HCT116 (cell line): ENCODE results near the gene ZNF2. TPM values are rescaled to one million over a fixed set of nuclear protein-coding genes. Genes with fewer than 3 reads are reported as not detected.
A peak's percentile ranks its signal among the peaks of the same experiment; 100 is the strongest.

Experiments used
- ATAC-seq: fragments of 200-7000 bp; cut with Tn5 transposase; 2 replicates; pipeline ENCODE4 v1.9.1; 2020; ENCODE audit warnings: mild to moderate bottlenecking, moderate library complexity
- BruUV-seq: library from RNA; stranded (reverse); fragments of 400-500 nt; replicated peaks from 2 replicates; lab custom pipeline; 2021; lab: Mats Ljungman, UMichigan
- CTCF ChIA-PET: fragments of 300-600 bp; sonication (Branson Sonifier 250); formaldehyde crosslinking; loops from one replicate; lab custom pipeline; 2021; ENCODE audit warnings: antibody characterized with exemption; lab: Charles Lee
- POLR2A ChIA-PET: fragments of 300-600, 350-600 bp; sonication (Branson Sonifier 250); formaldehyde crosslinking; loops from one replicate; lab custom pipeline; 2021; ENCODE audit warnings: antibody characterized with exemption; lab: Charles Lee
- RAD21 ChIA-PET, 2 experiments: fragments of 300-600 bp; sonication (Branson Sonifier 250); formaldehyde crosslinking; loops; one replicate each; lab custom pipeline; 2023; ENCODE audit warnings: low total read pairs in 2 of 2; ENCODE audit not compliant: uncharacterized antibody in 2 of 2, unreplicated experiment in 2 of 2, low non-redundant PET in 1 of 2; lab: Charles Lee
- DNase-seq: peaks from one replicate; pipeline ENCODE4 v3.0.0-alpha.2; 2010; ENCODE audit warnings: low read depth, low spot score
- H2AFZ ChIP-seq: fragments of 200-600 bp; shearing (Covaris generic), sonication (generic); 2 replicates; pipeline ENCODE4 v1.6.1; 2017; ENCODE audit warnings: low read depth, mixed run types, mixed read lengths, antibody characterized with exemption, low read length; ENCODE audit not compliant: poor library complexity, severe bottlenecking
- H3K27ac ChIP-seq: 2 replicates; pipeline ENCODE4 v1.5.1; 2012; ENCODE audit warnings: low read depth, low read length
- H3K27me3 ChIP-seq: fragments of 200-600 bp; sonication (generic); 2 replicates; pipeline ENCODE4 v1.6.1; 2016; ENCODE audit warnings: mixed run types, low read length, mixed read lengths; ENCODE audit not compliant: insufficient read depth
- H3K36me3 ChIP-seq, 2 experiments: fragments of 200-500 bp in 1 of 2; fragments of 200-600 bp in 1 of 2; sonication (Bioruptor generic) in 1 of 2; sonication (generic) in 1 of 2; 2 replicates each; pipeline versions ENCODE4 v1.5.1 to v1.6.1; 2014 to 2016; ENCODE audit warnings: low read length in 2 of 2, inconsistent platforms in 1 of 2, mixed read lengths in 1 of 2, mixed run types in 1 of 2; ENCODE audit not compliant: insufficient read depth in 2 of 2, control insufficient read depth in 1 of 2
- H3K4me1 ChIP-seq, 2 experiments: fragments of 200-600 bp in 1 of 2; sonication (generic) in 1 of 2; 2 replicates each; pipeline versions ENCODE4 v1.5.1 to v1.6.1; 2012 to 2017; ENCODE audit warnings: low read length in 2 of 2, inconsistent platforms in 1 of 2, mild to moderate bottlenecking in 1 of 2, mixed read lengths in 1 of 2, mixed run types in 1 of 2, moderate library complexity in 1 of 2; ENCODE audit not compliant: insufficient read depth in 2 of 2, control insufficient read depth in 1 of 2
- H3K4me2 ChIP-seq: fragments of 200-600 bp; sonication (generic); 2 replicates; pipeline ENCODE4 v1.6.1; 2017; ENCODE audit warnings: mixed run types, low read length, mixed read lengths
- H3K4me3 ChIP-seq, 2 experiments: fragments of 200-600 bp in 1 of 2; sonication (generic) in 1 of 2; replicated peaks in 1 of 2; 2 replicates each; pipeline ENCODE4 v1.5.1; 2011 to 2016; ENCODE audit warnings: low read length in 2 of 2, control low read depth in 1 of 2, low read depth in 1 of 2, mild to moderate bottlenecking in 1 of 2, mixed read lengths in 1 of 2, mixed run types in 1 of 2
- H3K79me2 ChIP-seq: fragments of 200-600 bp; sonication (generic); 2 replicates; pipeline ENCODE4 v1.6.1; 2017; ENCODE audit warnings: mild to moderate bottlenecking, mixed run types, low read length, moderate library complexity, mixed read lengths; ENCODE audit not compliant: insufficient read depth
- H3K9ac ChIP-seq: fragments of 200-600 bp; sonication (generic); 2 replicates; pipeline ENCODE4 v1.6.1; 2016; ENCODE audit warnings: low read length, mixed read lengths
- H3K9me2 ChIP-seq: fragments of 200-600 bp; sonication (generic), shearing (Covaris generic); 2 replicates; pipeline ENCODE4 v1.6.1; 2017; ENCODE audit warnings: mixed run types, mild to moderate bottlenecking, moderate library complexity; ENCODE audit not compliant: insufficient read depth
- H3K9me3 ChIP-seq, 2 experiments: fragments of 200-500 bp in 1 of 2; fragments of 200-600 bp in 1 of 2; sonication (Bioruptor generic) in 1 of 2; sonication (generic) in 1 of 2; 2 replicates each; pipeline ENCODE4 v1.6.1; 2014 to 2017; ENCODE audit warnings: low read length in 2 of 2, mixed read lengths in 2 of 2, inconsistent platforms in 1 of 2, low read depth in 1 of 2, mild to moderate bottlenecking in 1 of 2, mixed run types in 1 of 2, moderate library complexity in 1 of 2; ENCODE audit not compliant: control insufficient read depth in 1 of 2, insufficient read depth in 1 of 2
- H4K20me1 ChIP-seq: fragments of 200-600 bp; sonication (generic), shearing (Covaris generic); 2 replicates; pipeline ENCODE4 v1.6.1; 2017; ENCODE audit warnings: mixed run types, mild to moderate bottlenecking, moderate library complexity; ENCODE audit not compliant: insufficient read depth
- ATF3 ChIP-seq: IDR thresholded peaks from 2 replicates; pipeline ENCODE4 v1.6.1; 2012
- EGR1 ChIP-seq: IDR thresholded peaks from 2 replicates; pipeline ENCODE4 v1.6.1; 2012; ENCODE audit warnings: low read depth
- EZH2 ChIP-seq: fragments of 200-600 bp; sonication (generic); IDR thresholded peaks from 2 replicates; pipeline ENCODE4 v1.6.1; 2017; ENCODE audit warnings: antibody characterized with exemption, mixed run types
- FOSL1 ChIP-seq: IDR thresholded peaks from 2 replicates; pipeline ENCODE4 v1.6.1; 2012; ENCODE audit warnings: low read depth
- JUND ChIP-seq: IDR thresholded peaks from 2 replicates; pipeline ENCODE4 v1.6.1; 2012
- RAD21 ChIP-seq: IDR thresholded peaks from 2 replicates; pipeline ENCODE4 v1.6.1; 2012; ENCODE audit warnings: low read depth, mild to moderate bottlenecking
- SRF ChIP-seq: IDR thresholded peaks from 2 replicates; pipeline ENCODE4 v1.6.1; 2012; ENCODE audit warnings: low read depth
- TCF7L2 ChIP-seq: IDR thresholded peaks from 2 replicates; pipeline ENCODE4 v1.7.0; 2011; ENCODE audit warnings: borderline replicate concordance, inconsistent platforms; ENCODE audit not compliant: insufficient read depth, insufficient read length; ENCODE audit errors: extremely low read depth
- YY1 ChIP-seq: IDR thresholded peaks from 2 replicates; pipeline ENCODE4 v1.6.1; 2011; ENCODE audit warnings: low read length, low read depth, moderate library complexity, mild to moderate bottlenecking; ENCODE audit not compliant: insufficient replicate concordance; ENCODE audit errors: extremely low read depth
- ZFX ChIP-seq: fragments of 450-650 bp; IDR thresholded peaks from 2 replicates; pipeline ENCODE4 v1.6.1; 2017
- ZNF274 ChIP-seq: fragments of 200-500 bp; sonication (Bioruptor generic); IDR thresholded peaks from 2 replicates; pipeline ENCODE4 v1.6.1; 2014; ENCODE audit warnings: mild to moderate bottlenecking, low read depth, low read length, inconsistent platforms
- intact Hi-C: fragments of 100-400 bp; cut with micrococcal nuclease; formaldehyde crosslinking; loops from 2 replicates; pipeline ENCODE4 v1.10.0; 2022
- total RNA-seq: library from RNA; stranded (reverse); gene quantifications from one replicate; pipeline ENCODE4 v1.2.1, GENCODE V29; 2021; ENCODE audit not compliant: unreplicated experiment
- TF ChIP-seq, protein P1 (sequence below): IDR thresholded peaks from 2 replicates; pipeline ENCODE4 v1.6.1; 2011; ENCODE audit warnings: mild to moderate bottlenecking, low read length, moderate library complexity; ENCODE audit not compliant: insufficient replicate concordance; ENCODE audit errors: extremely low read depth

Gene ZNF2
- total RNA-seq, 1 experiment from 2014 or later, result 3.4 TPM

DNA sequence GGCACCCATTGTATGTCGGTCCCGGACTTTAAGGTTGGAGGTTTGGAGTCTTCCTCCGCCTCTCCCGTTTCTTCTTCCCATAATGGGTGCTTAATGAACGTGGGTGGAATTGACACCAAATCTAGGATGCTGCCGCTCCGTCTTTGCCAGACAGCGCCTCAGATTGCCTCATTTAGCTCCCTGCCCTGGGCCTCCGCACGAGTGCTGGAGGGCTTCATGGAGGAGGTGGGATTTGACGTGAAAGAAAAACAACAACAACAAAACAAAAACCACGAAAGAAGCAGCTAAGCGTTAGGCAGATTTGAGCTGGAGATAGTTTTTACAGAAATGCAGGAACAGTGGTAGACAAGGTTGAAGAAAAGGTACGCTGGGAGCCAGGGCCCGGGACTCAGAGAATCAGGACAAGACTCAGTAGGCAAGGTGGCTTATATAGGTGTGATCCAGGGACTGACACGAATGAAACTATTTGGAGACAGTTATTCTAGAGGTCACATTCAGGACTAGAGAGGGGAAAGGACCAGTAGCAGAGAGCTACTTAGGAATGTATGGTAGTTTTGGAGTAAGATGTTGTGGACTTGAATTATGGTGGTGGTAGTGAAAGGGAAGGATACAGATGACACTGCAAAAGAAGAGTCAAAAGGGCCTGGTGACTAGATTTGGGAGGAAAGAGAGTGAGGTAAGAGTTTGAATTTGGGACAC is 605 bp downstream of the ZNF2 start:
- DNase-seq (no peak), ATAC-seq (no peak)
- ChIA-PET CTCF (no interaction called here), POLR2A (no interaction called here), RAD21 (no interaction called here)
- H3K9me3 ChIP-seq, result no peaks in the 10 kb centered on the region
- peak overlapping the region; percentile 81 for H3K9ac ChIP-seq
- no peaks in the 10 kb centered on the region for H4K20me1 ChIP-seq
- H3K4me3 ChIP-seq, result peak overlapping the region; percentile 96 to 99
- H3K4me1 ChIP-seq, result peaks cover 9 to 17% of the 10 kb centered on the region in 2 experiments
- TF ChIP-seq SRF, result no peak
- no peak for TF ChIP-seq ZNF274
- TF ChIP-seq, protein P1, sequence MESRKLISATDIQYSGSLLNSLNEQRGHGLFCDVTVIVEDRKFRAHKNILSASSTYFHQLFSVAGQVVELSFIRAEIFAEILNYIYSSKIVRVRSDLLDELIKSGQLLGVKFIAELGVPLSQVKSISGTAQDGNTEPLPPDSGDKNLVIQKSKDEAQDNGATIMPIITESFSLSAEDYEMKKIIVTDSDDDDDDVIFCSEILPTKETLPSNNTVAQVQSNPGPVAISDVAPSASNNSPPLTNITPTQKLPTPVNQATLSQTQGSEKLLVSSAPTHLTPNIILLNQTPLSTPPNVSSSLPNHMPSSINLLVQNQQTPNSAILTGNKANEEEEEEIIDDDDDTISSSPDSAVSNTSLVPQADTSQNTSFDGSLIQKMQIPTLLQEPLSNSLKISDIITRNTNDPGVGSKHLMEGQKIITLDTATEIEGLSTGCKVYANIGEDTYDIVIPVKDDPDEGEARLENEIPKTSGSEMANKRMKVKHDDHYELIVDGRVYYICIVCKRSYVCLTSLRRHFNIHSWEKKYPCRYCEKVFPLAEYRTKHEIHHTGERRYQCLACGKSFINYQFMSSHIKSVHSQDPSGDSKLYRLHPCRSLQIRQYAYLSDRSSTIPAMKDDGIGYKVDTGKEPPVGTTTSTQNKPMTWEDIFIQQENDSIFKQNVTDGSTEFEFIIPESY, result no peak
- TF ChIP-seq ATF3, result no peak
- no peak for TF ChIP-seq YY1
- no peak for TF ChIP-seq TCF7L2
- TF ChIP-seq EGR1, result no peak
- no peak for TF ChIP-seq EZH2
- no peak for TF ChIP-seq ZFX
- no peak for TF ChIP-seq JUND
- no peak for TF ChIP-seq FOSL1
- no peak for TF ChIP-seq RAD21
- peak overlapping the region; percentile 96 for H3K4me2 ChIP-seq
- H3K27me3 ChIP-seq, result no peaks in the 10 kb centered on the region
- no peaks in the 10 kb centered on the region for H3K36me3 ChIP-seq
- intact Hi-C loops, result no loop called here
- peak overlapping the region; percentile 65; the same call in 1 of the 2 replicates for H3K27ac ChIP-seq
- no peaks in the 10 kb centered on the region for H3K9me2 ChIP-seq
- no peak overlapping the region for H2AFZ ChIP-seq
- BruUV-seq, result TSS peak; percentile 85
- peaks cover 20% of the 10 kb centered on the region for H3K79me2 ChIP-seq
